ENCODE measurements around the gene CSDE1.
"Not testable (repeated sequence)": the region's sequence is repeated elsewhere in the genome, so short reads cannot be mapped to it uniquely, and the experiment has no call there.

Gene CSDE1

GRCh38 chr1:114757455-114758255 is at the start of gene CSDE1:
TSS of gene CSDE1 (minus strand) at chr1:114757984. CDS start at chr1:114739890, 18,094 bp downstream.
- peak; percentile 89 for DNase-seq (ENCODE audit: extremely low spot score, insufficient read length, low read depth)
- peak; percentile 98 for FAIRE-seq

- DNase-seq (ENCODE audit: extremely low spot score, insufficient read length, low read depth); FAIRE-seq: not testable (repeated sequence)
Observed at GRCh38 chr1:114804449-114804848, 46.7 kb upstream of the CSDE1 start.

- DNase-seq (ENCODE audit: extremely low spot score, insufficient read length, low read depth) (no peak), FAIRE-seq (no peak)
Observed at GRCh38 chr1:114803001-114803400, 45.2 kb upstream of the CSDE1 start.

DNA sequence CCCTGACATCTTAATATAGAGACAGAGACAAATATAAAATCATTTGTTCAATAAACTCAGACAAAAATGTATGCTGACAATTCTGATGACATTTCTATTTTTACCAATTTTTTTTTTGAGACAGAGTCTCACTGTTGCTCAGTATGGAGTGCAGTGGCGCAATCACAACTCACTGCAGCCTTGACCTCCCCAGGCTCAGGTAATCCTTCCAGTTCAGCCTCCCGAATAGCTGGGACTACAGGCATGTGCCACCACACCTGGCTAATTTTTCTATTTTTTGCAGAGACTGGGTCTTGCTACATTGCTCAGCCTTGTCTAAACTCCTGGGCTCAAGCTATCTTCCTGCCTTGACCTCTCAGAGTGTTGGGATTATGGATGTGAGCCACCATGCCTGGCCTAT is 36.3 kb upstream of the CSDE1 start:
- no peak for DNase-seq (ENCODE audit: extremely low spot score, insufficient read length, low read depth)
- no peak for FAIRE-seq

- FAIRE-seq; DNase-seq (ENCODE audit: extremely low spot score, insufficient read length, low read depth): not testable (repeated sequence)
Observed at GRCh38 chr1:114790581-114790980, 32.8 kb upstream of the CSDE1 start.

- not testable (repeated sequence) for DNase-seq (ENCODE audit: extremely low spot score, insufficient read length, low read depth); FAIRE-seq
Observed at GRCh38 chr1:114786440-114786839, 28.7 kb upstream of the CSDE1 start.

GRCh38 chr1:114782476-114782875 is 24.7 kb upstream of the CSDE1 start:
- FAIRE-seq (no peak), DNase-seq (ENCODE audit: extremely low spot score, insufficient read length, low read depth) (no peak)

DNA sequence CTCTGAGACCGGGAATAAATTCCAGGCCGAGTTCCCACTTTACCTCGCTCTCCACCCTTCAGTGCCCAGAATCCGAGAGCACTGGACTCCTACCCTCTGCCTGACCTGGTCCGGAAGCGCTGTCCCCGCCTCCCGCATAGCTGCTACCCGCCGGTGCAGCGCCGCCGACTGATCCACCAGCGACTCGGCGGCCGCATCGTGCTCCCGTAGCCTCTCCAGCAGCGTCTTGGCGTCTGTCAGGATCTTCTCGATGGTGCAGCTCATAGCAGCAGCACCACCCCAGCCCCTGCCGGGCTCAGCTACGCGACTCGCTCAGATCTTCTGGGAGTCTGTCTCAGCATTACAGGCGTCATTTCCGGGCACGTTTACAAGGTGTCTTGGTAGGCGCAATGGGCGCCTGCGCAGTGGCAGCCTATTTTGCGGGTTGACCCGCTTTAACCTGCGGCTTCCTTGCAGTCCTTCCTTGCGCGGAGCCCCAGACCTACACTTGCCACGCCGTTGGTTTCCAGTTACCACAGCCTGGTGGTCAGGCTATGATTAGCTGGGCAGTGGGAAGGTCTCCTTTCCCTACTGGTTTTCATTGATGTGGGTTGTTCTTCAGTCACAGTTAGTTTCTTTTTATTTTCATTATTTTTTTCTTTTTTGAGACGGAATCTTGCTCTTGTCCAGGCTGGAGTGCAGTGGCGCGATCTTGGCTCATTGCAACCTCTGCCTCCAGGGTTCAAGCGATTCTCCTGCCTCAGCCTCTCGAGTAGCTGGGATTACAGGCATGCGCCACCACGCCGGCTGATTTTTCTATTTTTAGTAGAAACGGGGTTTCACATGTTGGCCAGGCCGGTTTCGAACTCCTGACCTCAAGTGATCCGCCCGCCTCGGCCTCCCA is 22.8 kb upstream of the CSDE1 start, which contains the start of gene SIKE1:
Gene SIKE1 (minus strand): TSS at position 342 of the 883 bp plus-strand sequence. CDS start 78 bp downstream, at position 264.
- DNase-seq (ENCODE audit: extremely low spot score, insufficient read length, low read depth) (peak; percentile 85), FAIRE-seq (peak; percentile 94)

DNA sequence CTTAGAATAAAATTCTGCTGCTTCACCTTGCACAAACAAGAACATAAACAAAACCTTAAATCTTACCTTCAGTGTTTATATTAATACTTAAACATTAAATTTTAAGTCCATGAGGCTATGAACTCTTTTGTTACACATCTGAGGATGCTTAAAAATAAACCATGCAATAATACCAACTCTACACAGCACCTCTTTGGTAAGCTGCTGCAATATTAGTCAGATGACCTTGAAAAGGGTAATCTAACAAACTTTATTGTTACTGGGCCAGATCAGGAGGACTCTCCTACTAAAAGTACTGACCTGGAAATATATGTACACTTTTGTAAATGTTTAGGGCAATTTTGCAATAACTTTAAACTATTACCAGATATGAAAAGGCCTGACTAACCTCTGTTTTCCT is 21.9 kb upstream of the CSDE1 start:
- FAIRE-seq (no peak), DNase-seq (ENCODE audit: extremely low spot score, insufficient read length, low read depth) (no peak)

- FAIRE-seq = not testable (repeated sequence)
Observed at GRCh38 chr1:114776726-114777125, 18.9 kb upstream of the CSDE1 start.

DNA sequence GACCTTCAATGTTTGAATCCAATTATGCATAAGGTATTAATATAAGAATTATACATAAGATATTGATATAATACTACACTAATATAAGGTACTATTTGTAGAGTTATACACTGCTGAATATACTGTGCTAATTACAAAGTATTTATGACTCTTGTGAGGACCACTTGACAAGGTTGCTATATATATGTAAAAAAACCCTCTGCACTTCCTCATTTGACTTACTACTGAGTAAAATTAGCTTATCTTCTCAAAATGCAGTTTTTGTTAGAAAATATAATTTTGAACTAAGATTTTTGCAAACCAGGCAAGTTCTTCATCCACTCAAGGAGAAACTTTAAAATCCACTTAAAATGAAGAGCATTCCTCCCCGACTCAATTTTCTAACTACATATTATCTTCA is 14.2 kb upstream of the CSDE1 start:
- no peak for DNase-seq (ENCODE audit: extremely low spot score, insufficient read length, low read depth)
- FAIRE-seq = no peak

More at GRCh38 chr1:114776726-114777125, 18.9 kb upstream of the CSDE1 start:
- DNase-seq (ENCODE audit: extremely low spot score, insufficient read length, low read depth) = not testable (repeated sequence)

DNA sequence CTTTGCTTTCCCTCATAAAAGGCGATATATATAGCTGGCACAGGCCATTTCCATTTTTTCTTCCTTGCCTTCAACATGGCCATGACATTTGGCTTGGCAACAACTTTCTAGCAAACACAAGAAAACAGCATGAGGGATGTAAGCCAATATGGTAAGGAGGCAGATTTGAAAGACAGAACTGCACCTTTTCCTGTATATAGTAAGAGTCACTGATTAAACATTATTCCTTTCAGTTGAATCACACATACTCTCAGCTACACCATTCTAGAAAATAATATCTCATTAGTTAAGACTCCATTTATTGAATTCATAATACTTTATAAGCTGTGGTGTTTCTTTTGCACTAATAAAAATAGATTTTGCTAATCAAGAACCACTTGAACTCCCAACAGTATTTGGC is 13.2 kb upstream of the CSDE1 start:
- DNase-seq (ENCODE audit: extremely low spot score, insufficient read length, low read depth) = no peak
- no peak for FAIRE-seq

GRCh38 chr1:114764689-114765088 is 6.9 kb upstream of the CSDE1 start:
- FAIRE-seq (no peak), DNase-seq (ENCODE audit: extremely low spot score, insufficient read length, low read depth) (no peak)

GRCh38 chr1:114758256-114758832 is 560 bp upstream of the CSDE1 start:
- FAIRE-seq (no peak), DNase-seq (ENCODE audit: extremely low spot score, insufficient read length, low read depth) (no peak)

GRCh38 chr1:114756949-114757454 is 782 bp downstream of the CSDE1 start:
- FAIRE-seq (no peak), DNase-seq (ENCODE audit: extremely low spot score, insufficient read length, low read depth) (no peak)

- no peak for DNase-seq (ENCODE audit: extremely low spot score, insufficient read length, low read depth)
Observed at GRCh38 chr1:114756009-114756892, 1.5 kb downstream of the CSDE1 start.

DNA sequence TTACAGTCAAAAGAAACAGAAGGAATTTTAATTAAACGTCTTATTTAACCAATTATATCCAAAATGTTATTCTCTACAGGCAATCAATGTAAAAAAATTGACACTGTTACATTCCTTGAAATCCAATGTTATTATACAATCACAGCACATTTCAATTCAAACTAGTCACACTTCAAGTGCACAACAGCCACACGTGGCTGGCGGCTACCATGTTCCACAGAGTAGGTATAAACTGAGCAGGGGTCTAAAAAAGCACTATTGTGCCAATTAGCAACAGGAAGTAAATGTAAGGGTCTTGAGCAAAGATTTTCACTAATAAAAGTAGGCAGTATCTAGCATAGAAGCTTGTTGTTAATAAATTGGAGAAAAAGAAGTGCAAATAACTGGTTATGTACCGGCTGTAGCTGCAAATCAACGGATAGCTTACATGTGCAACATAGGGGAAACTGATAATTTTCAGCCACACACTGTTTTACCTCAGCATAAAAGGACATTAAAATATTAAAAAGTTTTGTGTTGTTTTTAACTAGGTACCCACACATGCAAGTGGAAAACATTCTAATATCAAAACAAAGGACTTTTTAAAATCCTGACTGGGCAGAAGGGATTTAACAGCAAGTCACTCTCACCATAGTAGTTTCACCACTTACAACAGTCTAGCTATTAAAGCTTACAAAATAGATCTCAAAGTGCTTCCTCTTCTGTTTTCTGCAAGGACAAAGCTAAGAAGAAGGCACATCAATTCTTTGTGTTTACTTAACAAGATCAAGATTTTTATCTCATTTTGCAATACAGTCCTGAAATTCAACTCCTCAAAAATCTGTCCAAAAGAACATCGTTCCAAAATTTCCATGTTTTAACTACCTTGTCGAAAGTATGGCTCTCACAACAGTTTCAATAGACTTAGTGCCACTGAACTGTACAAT is 2.5 kb downstream of the CSDE1 start:
- FAIRE-seq (no peak), DNase-seq (ENCODE audit: extremely low spot score, insufficient read length, low read depth) (no peak)

More at GRCh38 chr1:114756009-114756892, 1.5 kb downstream of the CSDE1 start:
- peak; percentile 49 for FAIRE-seq

DNA sequence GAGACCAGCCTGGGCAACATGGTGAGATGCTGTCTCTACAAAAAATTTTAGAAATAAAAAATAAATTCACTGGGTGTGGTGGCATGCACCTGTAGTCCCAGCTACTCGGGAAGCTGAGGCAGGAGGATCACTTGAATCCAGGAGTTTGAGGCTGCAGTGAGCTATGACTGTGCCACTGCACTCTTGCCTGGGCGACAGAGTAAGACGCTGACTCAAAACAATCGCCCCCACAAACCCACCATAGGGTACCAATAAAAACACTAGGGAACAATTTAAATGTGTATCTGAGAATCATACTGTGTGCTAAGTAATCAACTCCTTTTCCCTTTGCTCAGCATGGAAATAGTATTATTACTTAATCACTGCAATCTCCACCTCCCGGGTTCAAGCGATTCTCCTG is 4.1 kb downstream of the CSDE1 start:
- not testable (repeated sequence) for FAIRE-seq; DNase-seq (ENCODE audit: extremely low spot score, insufficient read length, low read depth)

All from GM18507 (cell line).